GM23338 (cell line): Measurements from ENCODE around the gene RANGAP1.

ENCODE experiments used
- CREB1 ChIP-seq: fragments of 250-450 bp; sonication (Bioruptor Pico); IDR thresholded peaks from 2 replicates; pipeline ENCODE4 v1.5.0; 2020; ENCODE audit warnings: low read depth, mild to moderate bottlenecking, moderate library complexity
- EZH2 ChIP-seq: fragments of 200-600 bp; sonication (generic); IDR thresholded peaks from one replicate; pipeline ENCODE4 v1.8.0; 2017; ENCODE audit warnings: antibody characterized with exemption, mild to moderate bottlenecking, low read depth; ENCODE audit not compliant: unreplicated experiment
- EZH2phosphoT487 ChIP-seq: fragments of 200-600 bp; sonication (generic); IDR thresholded peaks from one replicate; pipeline ENCODE4 v1.8.1; 2018; ENCODE audit warnings: antibody characterized with exemption; ENCODE audit not compliant: unreplicated experiment
- JUNB ChIP-seq: IDR thresholded peaks from one replicate; pipeline ENCODE4 v1.6.1; 2016; ENCODE audit warnings: antibody characterized with exemption; ENCODE audit not compliant: unreplicated experiment
- POLR2AphosphoS5 ChIP-seq: IDR thresholded peaks from 2 replicates; pipeline ENCODE4 v1.6.1; 2016; ENCODE audit warnings: antibody characterized with exemption, low read depth
- STAT1 ChIP-seq: IDR thresholded peaks from one replicate; pipeline ENCODE4 v1.6.1; 2016; ENCODE audit warnings: antibody characterized with exemption; ENCODE audit not compliant: unreplicated experiment
- ZNF331 ChIP-seq: fragments of 250-450 bp; sonication (Bioruptor Pico); IDR thresholded peaks from 2 replicates; pipeline ENCODE4 v1.5.0; 2020; ENCODE audit warnings: low read depth, mild to moderate bottlenecking, moderate library complexity
- TF ChIP-seq, protein P1 (sequence below), 2 experiments: fragments of 200-600 bp in 1 of 2; sonication (generic) in 1 of 2; conservative IDR thresholded peaks; 2 replicates each; pipeline versions ENCODE4 v1.5.1 to v1.6.1; 2016 to 2017; ENCODE audit warnings: antibody characterized with exemption in 2 of 2, low read depth in 2 of 2, mild to moderate bottlenecking in 2 of 2, moderate library complexity in 1 of 2
- TF ChIP-seq, protein P2 (sequence below): IDR thresholded peaks from one replicate; pipeline ENCODE4 v1.6.1; 2018; ENCODE audit warnings: antibody characterized with exemption; ENCODE audit not compliant: unreplicated experiment

GRCh38 chr22:41271787-41272186 lies 14.2 kb downstream of the RANGAP1 start:
- TF ChIP-seq, protein P1, sequence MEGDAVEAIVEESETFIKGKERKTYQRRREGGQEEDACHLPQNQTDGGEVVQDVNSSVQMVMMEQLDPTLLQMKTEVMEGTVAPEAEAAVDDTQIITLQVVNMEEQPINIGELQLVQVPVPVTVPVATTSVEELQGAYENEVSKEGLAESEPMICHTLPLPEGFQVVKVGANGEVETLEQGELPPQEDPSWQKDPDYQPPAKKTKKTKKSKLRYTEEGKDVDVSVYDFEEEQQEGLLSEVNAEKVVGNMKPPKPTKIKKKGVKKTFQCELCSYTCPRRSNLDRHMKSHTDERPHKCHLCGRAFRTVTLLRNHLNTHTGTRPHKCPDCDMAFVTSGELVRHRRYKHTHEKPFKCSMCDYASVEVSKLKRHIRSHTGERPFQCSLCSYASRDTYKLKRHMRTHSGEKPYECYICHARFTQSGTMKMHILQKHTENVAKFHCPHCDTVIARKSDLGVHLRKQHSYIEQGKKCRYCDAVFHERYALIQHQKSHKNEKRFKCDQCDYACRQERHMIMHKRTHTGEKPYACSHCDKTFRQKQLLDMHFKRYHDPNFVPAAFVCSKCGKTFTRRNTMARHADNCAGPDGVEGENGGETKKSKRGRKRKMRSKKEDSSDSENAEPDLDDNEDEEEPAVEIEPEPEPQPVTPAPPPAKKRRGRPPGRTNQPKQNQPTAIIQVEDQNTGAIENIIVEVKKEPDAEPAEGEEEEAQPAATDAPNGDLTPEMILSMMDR (conservative IDR thresholded peaks at IDR 0.05; ENCODE audit: low read depth in 2 of 2), result no peak
- TF ChIP-seq POLR2AphosphoS5, result no peak
- TF ChIP-seq, protein P2, sequence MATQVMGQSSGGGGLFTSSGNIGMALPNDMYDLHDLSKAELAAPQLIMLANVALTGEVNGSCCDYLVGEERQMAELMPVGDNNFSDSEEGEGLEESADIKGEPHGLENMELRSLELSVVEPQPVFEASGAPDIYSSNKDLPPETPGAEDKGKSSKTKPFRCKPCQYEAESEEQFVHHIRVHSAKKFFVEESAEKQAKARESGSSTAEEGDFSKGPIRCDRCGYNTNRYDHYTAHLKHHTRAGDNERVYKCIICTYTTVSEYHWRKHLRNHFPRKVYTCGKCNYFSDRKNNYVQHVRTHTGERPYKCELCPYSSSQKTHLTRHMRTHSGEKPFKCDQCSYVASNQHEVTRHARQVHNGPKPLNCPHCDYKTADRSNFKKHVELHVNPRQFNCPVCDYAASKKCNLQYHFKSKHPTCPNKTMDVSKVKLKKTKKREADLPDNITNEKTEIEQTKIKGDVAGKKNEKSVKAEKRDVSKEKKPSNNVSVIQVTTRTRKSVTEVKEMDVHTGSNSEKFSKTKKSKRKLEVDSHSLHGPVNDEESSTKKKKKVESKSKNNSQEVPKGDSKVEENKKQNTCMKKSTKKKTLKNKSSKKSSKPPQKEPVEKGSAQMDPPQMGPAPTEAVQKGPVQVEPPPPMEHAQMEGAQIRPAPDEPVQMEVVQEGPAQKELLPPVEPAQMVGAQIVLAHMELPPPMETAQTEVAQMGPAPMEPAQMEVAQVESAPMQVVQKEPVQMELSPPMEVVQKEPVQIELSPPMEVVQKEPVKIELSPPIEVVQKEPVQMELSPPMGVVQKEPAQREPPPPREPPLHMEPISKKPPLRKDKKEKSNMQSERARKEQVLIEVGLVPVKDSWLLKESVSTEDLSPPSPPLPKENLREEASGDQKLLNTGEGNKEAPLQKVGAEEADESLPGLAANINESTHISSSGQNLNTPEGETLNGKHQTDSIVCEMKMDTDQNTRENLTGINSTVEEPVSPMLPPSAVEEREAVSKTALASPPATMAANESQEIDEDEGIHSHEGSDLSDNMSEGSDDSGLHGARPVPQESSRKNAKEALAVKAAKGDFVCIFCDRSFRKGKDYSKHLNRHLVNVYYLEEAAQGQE, result no peak
- no peak for TF ChIP-seq CREB1 (CRISPR knock-in tag)
- no peak for TF ChIP-seq JUNB
- TF ChIP-seq EZH2phosphoT487, result no peak
- TF ChIP-seq ZNF331 (CRISPR knock-in tag), result no peak
- no peak for TF ChIP-seq EZH2
- TF ChIP-seq STAT1, result no peak
